ENCODE data around the gene FGF1. TPM values are rescaled to one million over a fixed set of nuclear protein-coding genes. Genes with fewer than 3 reads are reported as not detected.

Gene FGF1
- total and polyA plus RNA-seq, 11 donors, result 8.7 to 74.7 (median 49.0) TPM

GRCh38 chr5:142542906-142543305 is 143.0 kb downstream of the FGF1 start:
- intact Hi-C loops (cut with DNase I), result loop anchor here (2.0 to 10.0 kb wide), 14 partner anchors 51 to 558 kb away; partner anchors contain the start of gene SPRY4 (in 4 of the 10)
- Histone ChIP-seq H3K27ac (peak overlapping the region; percentile 63 to 89 (median 80)), H3K36me3 (no peaks in the 10 kb centered on the region), H3K4me1 (peaks cover 0 to 57% (median 34%) of the 10 kb centered on the region in 12 donors), H3K27me3 (no peaks in the 10 kb centered on the region), H3K9me3 (no peaks in the 10 kb centered on the region), H3K4me3 (no peak overlapping the region)
- peak in 2 of 5 donors; percentile 31 to 49 for DNase-seq
- peak; percentile 53 to 86 (median 83) for ATAC-seq
- no peak for TF ChIP-seq POLR2A (IDR thresholded peaks at IDR 0.05)
- peak in 7 of 12 donors; percentile 16 to 53 (median 38) for TF ChIP-seq CTCF (IDR thresholded peaks at IDR 0.05)
- 25 to 59% (median 37%) methylated on average over 3 of the region's 3 CpGs for WGBS, 4 donors

Other genes starting within 250 kb of the FGF1 start
- 10 to 100 TPM; 22.9 to 52.1 (median 35.6) TPM for gene ARHGAP26, start 84.3 kb upstream of the FGF1 start, total RNA-seq
- gene ARHGAP26, start 84.3 kb upstream of the FGF1 start, polyA plus RNA-seq, result 10 to 100 TPM; 11.9 to 18.2 TPM

Measured in heart left ventricle (tissue), 16 donors.